ENCODE measurements around the gene TMEM163. TPM values are rescaled to one million over a fixed set of nuclear protein-coding genes. Genes with fewer than 3 reads are reported as not detected.
A peak's percentile ranks its signal among the peaks of the same experiment; 100 is the strongest.
"Not testable (repeated sequence)": the region's sequence is repeated elsewhere in the genome, so short reads cannot be mapped to it uniquely, and the experiment has no call there.

Gene TMEM163
- polyA plus RNA-seq = 0.39 TPM
- long read RNA-seq, donor 1 = 0 reads
- long read RNA-seq, donor 2 = 0 reads
- long read RNA-seq, donor 3 = 0 reads
- long read RNA-seq, donor 4 = 0 reads
- long read RNA-seq, donor 5 = 0 reads
- long read RNA-seq, donor 6 = 0 reads
- long read RNA-seq, donor 7 = 0 reads
- long read RNA-seq, donor 8, partial matches to known transcripts = 0 of 2 reads
- long read RNA-seq, donor 8, other reads (novel, unspliced or antisense) = 0 of 2 reads
- long read RNA-seq, donor 9 = 0 reads
- long read RNA-seq, donor 10, partial matches to known transcripts = 0 of 1 reads
- long read RNA-seq, donor 10, other reads (novel, unspliced or antisense) = 0 of 1 reads
- long read RNA-seq, donor 11 = 0 reads

DNA sequence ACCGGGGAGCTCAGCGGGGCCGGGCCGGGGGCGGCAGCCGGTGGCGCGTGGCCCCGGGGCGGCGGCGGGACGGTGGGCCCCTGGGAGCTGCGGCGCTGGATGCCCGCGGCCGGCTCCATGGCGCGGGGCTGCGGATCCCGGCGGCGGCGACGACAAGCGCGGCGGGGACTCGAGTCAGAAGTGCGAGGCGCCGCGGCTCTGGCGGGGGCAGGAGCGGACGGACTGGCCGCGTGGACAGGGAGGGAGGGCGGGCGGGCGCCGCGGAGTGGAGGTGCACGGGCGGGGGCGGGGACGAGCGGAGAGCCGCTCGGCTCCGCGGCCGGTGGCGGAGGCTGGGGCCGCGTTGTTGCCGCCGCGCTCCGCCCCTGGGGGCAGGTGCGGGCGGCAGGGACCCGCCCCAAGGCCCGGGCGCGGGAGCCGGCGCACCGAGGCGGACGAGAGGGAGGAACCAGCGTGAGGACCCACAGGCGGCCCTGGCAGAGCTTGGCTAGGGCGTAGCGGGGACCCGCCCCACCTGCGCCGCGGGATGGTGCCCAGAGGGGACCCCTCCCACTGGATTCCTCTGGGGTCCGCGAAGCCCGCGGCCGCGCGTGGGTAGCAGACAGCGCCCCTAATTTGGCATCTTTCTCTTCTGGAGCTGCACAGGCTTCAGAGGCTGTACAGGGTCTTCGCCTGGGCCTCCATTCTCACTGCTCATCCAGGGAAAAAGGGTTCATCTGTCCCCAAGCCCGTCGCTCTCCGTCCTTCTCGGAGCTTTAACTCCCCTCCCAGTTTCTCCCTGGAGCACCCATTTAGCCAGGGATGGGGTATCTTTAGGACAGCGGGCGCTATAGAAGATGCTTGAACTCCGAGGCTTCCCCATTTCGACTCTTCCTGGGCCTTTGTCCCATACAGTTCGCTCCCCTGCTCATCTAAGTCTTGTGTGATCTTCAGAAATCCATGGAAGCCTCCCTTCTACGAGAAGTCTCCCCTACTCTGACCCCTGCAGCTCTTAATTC is at the start of gene TMEM163:
Gene TMEM163, minus strand, starts transcription at position 184 of the 998 bp plus-strand sequence.
- H3K4me1 ChIP-seq (ENCODE audit: control insufficient read depth, insufficient read depth, low read length) = peaks cover 5% of the 10 kb centered on the region
- 50% methylated on average over 2 of the region's 99 CpGs for WGBS (ENCODE audit: insufficient coverage, low lambda C conversion rate)
- no peak within 1 kb of the TSS for H3K27ac ChIP-seq (ENCODE audit: low read length)
- H3K4me3 ChIP-seq (ENCODE audit: low read length) = peak within 1 kb of the TSS; percentile 17
- H3K36me3 ChIP-seq (ENCODE audit: control insufficient read depth, insufficient read depth, low read length) = no peaks in the 10 kb centered on the region
- peaks cover 70% of the 10 kb centered on the region for H3K27me3 ChIP-seq (ENCODE audit: control insufficient read depth, insufficient read depth, low read length)
- no peaks in the 10 kb centered on the region for H3K9me3 ChIP-seq (ENCODE audit: control insufficient read depth, low read depth, low read length)
- DNase-seq = no peak

GRCh38 chr2:134766583-134766982 is 47.8 kb upstream of the TMEM163 start:
- no peak overlapping the region for H3K4me3 ChIP-seq (ENCODE audit: low read length)
- H3K27ac ChIP-seq (ENCODE audit: low read length) = no peak overlapping the region
- H3K4me1 ChIP-seq (ENCODE audit: control insufficient read depth, insufficient read depth, low read length) = no peaks in the 10 kb centered on the region
- H3K36me3 ChIP-seq (ENCODE audit: control insufficient read depth, insufficient read depth, low read length) = no peaks in the 10 kb centered on the region
- H3K27me3 ChIP-seq (ENCODE audit: control insufficient read depth, insufficient read depth, low read length) = no peaks in the 10 kb centered on the region
- no peaks in the 10 kb centered on the region for H3K9me3 ChIP-seq (ENCODE audit: control insufficient read depth, low read depth, low read length)
- 83% methylated on average over 1 of the region's 5 CpGs for WGBS (ENCODE audit: insufficient coverage, low lambda C conversion rate)
- DNase-seq = no peak

- Histone ChIP-seq H3K9me3 (ENCODE audit: control insufficient read depth, low read depth, low read length) (no peaks in the 10 kb centered on the region), H3K36me3 (ENCODE audit: control insufficient read depth, insufficient read depth, low read length) (no peaks in the 10 kb centered on the region), H3K27ac (ENCODE audit: low read length) (no peak overlapping the region), H3K4me3 (ENCODE audit: low read length) (no peak overlapping the region), H3K27me3 (ENCODE audit: control insufficient read depth, insufficient read depth, low read length) (peaks cover 3% of the 10 kb centered on the region), H3K4me1 (ENCODE audit: control insufficient read depth, insufficient read depth, low read length) (no peaks in the 10 kb centered on the region)
- no peak for DNase-seq
Measured at GRCh38 chr2:134765987-134766386, 47.2 kb upstream of the TMEM163 start.

DNA sequence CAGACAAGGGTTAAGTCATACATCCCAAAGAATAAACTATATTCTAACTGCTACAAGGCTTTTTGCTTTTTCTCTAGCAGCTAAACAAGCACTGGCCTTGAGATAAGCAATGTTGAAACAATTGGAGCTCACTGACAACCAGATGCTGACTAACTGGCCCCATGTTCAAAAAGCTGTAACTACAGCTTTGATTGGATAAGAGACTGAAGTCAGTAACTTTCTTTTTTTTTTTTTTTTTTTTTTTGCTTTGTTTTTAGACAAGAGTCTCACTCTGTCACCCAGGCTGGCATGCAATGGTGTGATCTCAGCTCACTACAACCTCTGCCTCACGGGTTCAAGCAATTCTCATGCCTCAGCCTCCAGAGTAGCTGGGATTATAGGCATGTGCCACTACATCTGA is 45.4 kb upstream of the TMEM163 start:
- DNase-seq = no peak
- H3K27me3 ChIP-seq (ENCODE audit: control insufficient read depth, insufficient read depth, low read length) = peaks cover 5% of the 10 kb centered on the region
- H3K4me3 ChIP-seq (ENCODE audit: low read length) = no peak overlapping the region
- no CpG with 5 or more reads among the region's 1 CpG for WGBS (ENCODE audit: insufficient coverage, low lambda C conversion rate)
- no peak overlapping the region for H3K27ac ChIP-seq (ENCODE audit: low read length)
- no peaks in the 10 kb centered on the region for H3K9me3 ChIP-seq (ENCODE audit: control insufficient read depth, low read depth, low read length)
- H3K4me1 ChIP-seq (ENCODE audit: control insufficient read depth, insufficient read depth, low read length) = no peaks in the 10 kb centered on the region
- no peaks in the 10 kb centered on the region for H3K36me3 ChIP-seq (ENCODE audit: control insufficient read depth, insufficient read depth, low read length)

GRCh38 chr2:134763164-134763710 is 44.4 kb upstream of the TMEM163 start:
- WGBS (ENCODE audit: insufficient coverage, low lambda C conversion rate) = no CpG with 5 or more reads among the region's 4 CpGs

GRCh38 chr2:134762508-134762907 is 43.7 kb upstream of the TMEM163 start:
- Histone ChIP-seq H3K4me1 (ENCODE audit: control insufficient read depth, insufficient read depth, low read length) (no peaks in the 10 kb centered on the region), H3K27ac (ENCODE audit: low read length) (no peak overlapping the region), H3K27me3 (ENCODE audit: control insufficient read depth, insufficient read depth, low read length) (peaks cover 5% of the 10 kb centered on the region), H3K9me3 (ENCODE audit: control insufficient read depth, low read depth, low read length) (no peaks in the 10 kb centered on the region), H3K4me3 (ENCODE audit: low read length) (no peak overlapping the region), H3K36me3 (ENCODE audit: control insufficient read depth, insufficient read depth, low read length) (no peaks in the 10 kb centered on the region)
- WGBS (ENCODE audit: insufficient coverage, low lambda C conversion rate) = no CpG with 5 or more reads among the region's 2 CpGs
- no peak for DNase-seq

More at GRCh38 chr2:134763164-134763710, 44.4 kb upstream of the TMEM163 start:
- peaks cover 5% of the 10 kb centered on the region for H3K27me3 ChIP-seq (ENCODE audit: control insufficient read depth, insufficient read depth, low read length)
- H3K27ac ChIP-seq (ENCODE audit: low read length) = no peak overlapping the region
- no peaks in the 10 kb centered on the region for H3K4me1 ChIP-seq (ENCODE audit: control insufficient read depth, insufficient read depth, low read length)
- no peak for DNase-seq
- H3K4me3 ChIP-seq (ENCODE audit: low read length) = no peak overlapping the region
- no peaks in the 10 kb centered on the region for H3K9me3 ChIP-seq (ENCODE audit: control insufficient read depth, low read depth, low read length)
- no peaks in the 10 kb centered on the region for H3K36me3 ChIP-seq (ENCODE audit: control insufficient read depth, insufficient read depth, low read length)

DNA sequence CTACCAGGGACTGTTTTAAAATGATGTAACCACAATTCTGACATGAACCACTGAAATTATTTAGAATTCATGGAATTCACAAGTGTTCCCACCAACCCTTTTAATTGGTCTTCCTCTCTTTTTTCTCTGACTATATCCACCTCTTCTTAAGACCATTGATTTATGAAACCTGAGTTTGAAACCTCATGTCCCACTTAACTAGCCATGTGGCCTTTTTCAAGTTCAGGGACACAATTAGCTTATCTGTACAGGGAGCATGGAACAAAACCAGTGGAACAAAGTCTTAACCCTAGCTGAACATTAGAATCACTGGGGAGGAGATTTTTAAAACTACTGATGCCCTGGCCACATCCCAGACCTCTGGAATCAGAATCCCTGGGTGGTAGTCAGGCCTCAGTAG is 41.6 kb upstream of the TMEM163 start:
- Histone ChIP-seq H3K27ac (ENCODE audit: low read length) (no peak overlapping the region), H3K9me3 (ENCODE audit: control insufficient read depth, low read depth, low read length) (no peaks in the 10 kb centered on the region)

DNA sequence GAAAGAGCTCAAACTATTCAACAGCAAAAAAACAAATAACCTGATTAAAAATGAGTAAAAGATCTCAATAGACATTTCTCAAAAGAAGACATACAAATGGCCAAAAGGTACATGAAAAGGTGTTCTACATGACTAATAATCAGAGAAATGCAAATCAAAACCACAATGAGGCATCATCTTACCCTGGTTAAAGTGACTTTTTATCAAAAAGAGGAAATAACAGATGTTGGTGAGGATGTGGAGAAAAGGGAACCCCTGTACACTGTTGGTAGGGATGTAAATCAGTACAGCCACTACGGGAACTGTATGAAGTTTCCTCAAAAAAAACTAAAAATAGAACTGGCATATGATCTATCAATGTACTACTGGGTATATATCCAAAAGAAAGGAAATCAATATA is 39.8 kb upstream of the TMEM163 start:
- H3K27me3 ChIP-seq (ENCODE audit: control insufficient read depth, insufficient read depth, low read length) = peaks cover 5% of the 10 kb centered on the region
- H3K36me3 ChIP-seq (ENCODE audit: control insufficient read depth, insufficient read depth, low read length) = no peaks in the 10 kb centered on the region
- H3K9me3 ChIP-seq (ENCODE audit: control insufficient read depth, low read depth, low read length) = no peaks in the 10 kb centered on the region
- no peak overlapping the region for H3K4me3 ChIP-seq (ENCODE audit: low read length)
- 80% methylated on average over 1 of the region's 1 CpG for WGBS (ENCODE audit: insufficient coverage, low lambda C conversion rate)
- no peak overlapping the region for H3K27ac ChIP-seq (ENCODE audit: low read length)
- DNase-seq = no peak
- H3K4me1 ChIP-seq (ENCODE audit: control insufficient read depth, insufficient read depth, low read length) = no peaks in the 10 kb centered on the region

More for the DNA sequence above, 41.6 kb upstream of the TMEM163 start:
- Histone ChIP-seq H3K4me3 (ENCODE audit: low read length) (no peak overlapping the region), H3K4me1 (ENCODE audit: control insufficient read depth, insufficient read depth, low read length) (no peaks in the 10 kb centered on the region), H3K36me3 (ENCODE audit: control insufficient read depth, insufficient read depth, low read length) (no peaks in the 10 kb centered on the region), H3K27me3 (ENCODE audit: control insufficient read depth, insufficient read depth, low read length) (peaks cover 5% of the 10 kb centered on the region)
- no peak for DNase-seq

GRCh38 chr2:134751981-134752380 is 33.2 kb upstream of the TMEM163 start:
- no CpG with 5 or more reads among the region's 8 CpGs for WGBS (ENCODE audit: insufficient coverage, low lambda C conversion rate)
- not testable (repeated sequence) for H3K4me3 ChIP-seq (ENCODE audit: low read length); H3K4me1 ChIP-seq (ENCODE audit: control insufficient read depth, insufficient read depth, low read length); DNase-seq; H3K9me3 ChIP-seq (ENCODE audit: control insufficient read depth, low read depth, low read length); H3K27ac ChIP-seq (ENCODE audit: low read length); H3K36me3 ChIP-seq (ENCODE audit: control insufficient read depth, insufficient read depth, low read length); H3K27me3 ChIP-seq (ENCODE audit: control insufficient read depth, insufficient read depth, low read length)

GRCh38 chr2:134745546-134745945 is 26.7 kb upstream of the TMEM163 start:
- Histone ChIP-seq H3K27ac (ENCODE audit: low read length) (no peak overlapping the region), H3K9me3 (ENCODE audit: control insufficient read depth, low read depth, low read length) (no peaks in the 10 kb centered on the region), H3K4me1 (ENCODE audit: control insufficient read depth, insufficient read depth, low read length) (no peaks in the 10 kb centered on the region), H3K27me3 (ENCODE audit: control insufficient read depth, insufficient read depth, low read length) (no peaks in the 10 kb centered on the region), H3K36me3 (ENCODE audit: control insufficient read depth, insufficient read depth, low read length) (no peaks in the 10 kb centered on the region), H3K4me3 (ENCODE audit: low read length) (no peak overlapping the region)
- DNase-seq = no peak
- 82% methylated on average over 2 of the region's 4 CpGs for WGBS (ENCODE audit: insufficient coverage, low lambda C conversion rate)
